HG02763 (cell line): ENCODE data around the gene COX10.
"Not testable (repeated sequence)": the region's sequence is repeated elsewhere in the genome, so short reads cannot be mapped to it uniquely, and the experiment has no call there.

Experiments
- ATAC-seq: cut with Tn5 transposase; IDR thresholded peaks from one replicate; pipeline ENCODE4 v1.9.1; 2021; ENCODE audit warnings: mild to moderate bottlenecking, moderate library complexity; ENCODE audit not compliant: unreplicated experiment

The COX10 gene

GRCh38 chr17:14168582-14168981, 99.3 kb downstream of the COX10 start:
- no peak for ATAC-seq

GRCh38 chr17:14169287-14169686, 100.0 kb downstream of the COX10 start:
- no peak for ATAC-seq

GRCh38 chr17:14169901-14170300, 100.6 kb downstream of the COX10 start:
- no peak for ATAC-seq

GRCh38 chr17:14176989-14177388, 107.7 kb downstream of the COX10 start:
- ATAC-seq = not testable (repeated sequence)

- not testable (repeated sequence) for ATAC-seq
Observed at GRCh38 chr17:14177801-14178200, 108.5 kb downstream of the COX10 start.

- ATAC-seq = not testable (repeated sequence)
Observed at GRCh38 chr17:14179951-14180350, 110.6 kb downstream of the COX10 start.

GRCh38 chr17:14182084-14182483, 112.8 kb downstream of the COX10 start:
- not testable (repeated sequence) for ATAC-seq

- ATAC-seq = not testable (repeated sequence)
Observed at GRCh38 chr17:14184536-14184935, 115.2 kb downstream of the COX10 start.

- not testable (repeated sequence) for ATAC-seq
Observed at GRCh38 chr17:14186443-14186842, 117.1 kb downstream of the COX10 start.

- not testable (repeated sequence) for ATAC-seq
Observed at GRCh38 chr17:14190774-14191173, 121.5 kb downstream of the COX10 start.

GRCh38 chr17:14191469-14191868, 122.2 kb downstream of the COX10 start:
- ATAC-seq = not testable (repeated sequence)

- not testable (repeated sequence) for ATAC-seq
Observed at GRCh38 chr17:14192039-14192438, 122.7 kb downstream of the COX10 start.

- not testable (repeated sequence) for ATAC-seq
Observed at GRCh38 chr17:14192636-14193344, 123.5 kb downstream of the COX10 start.

- ATAC-seq = no peak
Observed at GRCh38 chr17:14196377-14196997, 127.2 kb downstream of the COX10 start.

- ATAC-seq = no peak
Observed at GRCh38 chr17:14197057-14197456, 127.8 kb downstream of the COX10 start.

- ATAC-seq = no peak
Observed at GRCh38 chr17:14197586-14197985, 128.3 kb downstream of the COX10 start.

- no peak for ATAC-seq
Observed at GRCh38 chr17:14198013-14198412, 128.7 kb downstream of the COX10 start.

GRCh38 chr17:14198575-14198974, 129.3 kb downstream of the COX10 start:
- ATAC-seq = no peak

- no peak for ATAC-seq
Observed at GRCh38 chr17:14199601-14200000, 130.3 kb downstream of the COX10 start.

GRCh38 chr17:14200354-14200753, 131.1 kb downstream of the COX10 start:
- no peak for ATAC-seq

- ATAC-seq = no peak
Observed at GRCh38 chr17:14201021-14201987, 132.0 kb downstream of the COX10 start.
